A549 (cell line): Measurements from ENCODE around the gene GRIA1.

ENCODE experiments used
- CEBPB ChIP-seq, 2 experiments: fragments of >200 bp in 1 of 2; sonication (Bioruptor Twin) in 1 of 2; formaldehyde crosslinking in 1 of 2; IDR thresholded peaks; 2 replicates each; pipeline ENCODE4 v1.6.1; 2012 to 2016
- CTCF ChIP-seq: fragments of >200 bp; sonication (Bioruptor Twin); formaldehyde crosslinking; IDR thresholded peaks from 3 replicates; pipeline ENCODE4 v1.5.1; 2016
- EP300 ChIP-seq, 2 experiments: fragments of >200 bp; sonication (Bioruptor Twin); formaldehyde crosslinking; IDR thresholded peaks; 2 replicates in 1 of 2; 3 replicates in 1 of 2; pipeline ENCODE4 v1.6.1; 2016 to 2017
- HDAC2 ChIP-seq: fragments of 200-600 bp; sonication (generic); IDR thresholded peaks from 2 replicates; pipeline ENCODE4 v1.6.1; 2016
- HOXA7 ChIP-seq: fragments of 250-450 bp; sonication (Bioruptor Pico); IDR thresholded peaks from 2 replicates; pipeline ENCODE4 v1.5.0; 2020; ENCODE audit warnings: mild to moderate bottlenecking, moderate library complexity
- MAX ChIP-seq: IDR thresholded peaks from 2 replicates; pipeline ENCODE4 v1.6.1; 2012
- POLR2A ChIP-seq: IDR thresholded peaks from 2 replicates; pipeline ENCODE4 v1.6.1; 2012; ENCODE audit warnings: mild to moderate bottlenecking, low read length
- RFX5 ChIP-seq: fragments of 450-650 bp; IDR thresholded peaks from 2 replicates; pipeline ENCODE4 v1.7.1; 2014; ENCODE audit warnings: antibody characterized with exemption, mild to moderate bottlenecking, moderate library complexity

- TF ChIP-seq POLR2A: no peak
- no peak for TF ChIP-seq HDAC2
- no peak for TF ChIP-seq CTCF
- TF ChIP-seq HOXA7 (CRISPR knock-in tag): no peak
- TF ChIP-seq EP300 (IDR thresholded peaks at IDR 0.05): no peak
- TF ChIP-seq RFX5: no peak
- no peak for TF ChIP-seq CEBPB (IDR thresholded peaks at IDR 0.05)
- TF ChIP-seq MAX: no peak
Measured at GRCh38 chr5:153559926-153560325, 69.5 kb downstream of the GRIA1 start.
